ENCODE results near the gene FAM170B.

Gene FAM170B

GRCh38 chr10:49117376-49118070 is 16.3 kb downstream of the FAM170B start:
- H3K9me3 ChIP-seq (ENCODE audit: control insufficient read depth, insufficient read depth, low read depth, low read length) = no peaks in the 10 kb centered on the region
- H3K9ac ChIP-seq (ENCODE audit: low read length) = no peak overlapping the region
- H3K27ac ChIP-seq (ENCODE audit: low read depth, low read length) = no peak overlapping the region
- H3K4me3 ChIP-seq (ENCODE audit: low read depth, low read length) = no peak overlapping the region
- H3K36me3 ChIP-seq (ENCODE audit: control insufficient read depth, insufficient read depth, low read length) = no peaks in the 10 kb centered on the region
- H3K4me1 ChIP-seq (ENCODE audit: control insufficient read depth, insufficient read depth, low read length) = peaks cover 3% of the 10 kb centered on the region
- peaks cover 34% of the 10 kb centered on the region for H3K27me3 ChIP-seq (ENCODE audit: control insufficient read depth, insufficient read depth, low read length)

- Histone ChIP-seq H3K9me3 (ENCODE audit: control insufficient read depth, insufficient read depth, low read depth, low read length) (no peaks in the 10 kb centered on the region), H3K9ac (ENCODE audit: low read length) (no peak overlapping the region), H3K4me3 (ENCODE audit: low read depth, low read length) (no peak overlapping the region), H3K27me3 (ENCODE audit: control insufficient read depth, insufficient read depth, low read length) (peaks cover 36% of the 10 kb centered on the region), H3K4me1 (ENCODE audit: control insufficient read depth, insufficient read depth, low read length) (peaks cover 3% of the 10 kb centered on the region), H3K27ac (ENCODE audit: low read depth, low read length) (no peak overlapping the region), H3K36me3 (ENCODE audit: control insufficient read depth, insufficient read depth, low read length) (no peaks in the 10 kb centered on the region)
Measured at GRCh38 chr10:49116509-49117375, 17.1 kb downstream of the FAM170B start.

GRCh38 chr10:49115796-49116508 is 17.9 kb downstream of the FAM170B start:
- H3K9ac ChIP-seq (ENCODE audit: low read length) = no peak overlapping the region
- H3K36me3 ChIP-seq (ENCODE audit: control insufficient read depth, insufficient read depth, low read length) = no peaks in the 10 kb centered on the region
- peak overlapping the region; percentile 46 for H3K4me3 ChIP-seq (ENCODE audit: low read depth, low read length)
- no peaks in the 10 kb centered on the region for H3K9me3 ChIP-seq (ENCODE audit: control insufficient read depth, insufficient read depth, low read depth, low read length)
- peaks cover 3% of the 10 kb centered on the region for H3K4me1 ChIP-seq (ENCODE audit: control insufficient read depth, insufficient read depth, low read length)
- no peak overlapping the region for H3K27ac ChIP-seq (ENCODE audit: low read depth, low read length)
- peaks cover 36% of the 10 kb centered on the region for H3K27me3 ChIP-seq (ENCODE audit: control insufficient read depth, insufficient read depth, low read length)

- peak within 1 kb of the TSS; percentile 41 for H3K9ac ChIP-seq (ENCODE audit: low read length)
- H3K4me3 ChIP-seq (ENCODE audit: low read depth, low read length) = peak within 1 kb of the TSS; percentile 67
- no peak within 1 kb of the TSS for H3K27ac ChIP-seq (ENCODE audit: low read depth, low read length)
- peaks cover 3% of the 10 kb centered on the region for H3K4me1 ChIP-seq (ENCODE audit: control insufficient read depth, insufficient read depth, low read length)
- H3K36me3 ChIP-seq (ENCODE audit: control insufficient read depth, insufficient read depth, low read length) = no peaks in the 10 kb centered on the region
- no peaks in the 10 kb centered on the region for H3K9me3 ChIP-seq (ENCODE audit: control insufficient read depth, insufficient read depth, low read depth, low read length)
- H3K27me3 ChIP-seq (ENCODE audit: control insufficient read depth, insufficient read depth, low read length) = peaks cover 36% of the 10 kb centered on the region
Measured at GRCh38 chr10:49115015-49115795, 18.6 kb downstream of the FAM170B start, which contains the start of gene VSTM4. VSTM4 (minus strand) TSS chr10:49115522; CDS start chr10:49115485, 37 bp downstream.

- H3K4me3 ChIP-seq (ENCODE audit: low read depth, low read length) = peak overlapping the region; percentile 67
- H3K36me3 ChIP-seq (ENCODE audit: control insufficient read depth, insufficient read depth, low read length) = no peaks in the 10 kb centered on the region
- H3K9me3 ChIP-seq (ENCODE audit: control insufficient read depth, insufficient read depth, low read depth, low read length) = no peaks in the 10 kb centered on the region
- no peaks in the 10 kb centered on the region; the same call in 1 of the 2 replicates for H3K4me1 ChIP-seq (ENCODE audit: control insufficient read depth, insufficient read depth, low read length)
- peak overlapping the region; percentile 41 for H3K9ac ChIP-seq (ENCODE audit: low read length)
- H3K27me3 ChIP-seq (ENCODE audit: control insufficient read depth, insufficient read depth, low read length) = peaks cover 36% of the 10 kb centered on the region
- H3K27ac ChIP-seq (ENCODE audit: low read depth, low read length) = no peak overlapping the region
Measured at GRCh38 chr10:49114718-49115014, 19.2 kb downstream of the FAM170B start.

- no peaks in the 10 kb centered on the region for H3K4me1 ChIP-seq (ENCODE audit: control insufficient read depth, insufficient read depth, low read length)
- no peak overlapping the region for H3K9ac ChIP-seq (ENCODE audit: low read length)
- no peaks in the 10 kb centered on the region for H3K9me3 ChIP-seq (ENCODE audit: control insufficient read depth, insufficient read depth, low read depth, low read length)
- H3K4me3 ChIP-seq (ENCODE audit: low read depth, low read length) = no peak overlapping the region
- H3K27ac ChIP-seq (ENCODE audit: low read depth, low read length) = no peak overlapping the region
- H3K27me3 ChIP-seq (ENCODE audit: control insufficient read depth, insufficient read depth, low read length) = peaks cover 36% of the 10 kb centered on the region
- no peaks in the 10 kb centered on the region for H3K36me3 ChIP-seq (ENCODE audit: control insufficient read depth, insufficient read depth, low read length)
Measured at GRCh38 chr10:49113741-49114141, 20.1 kb downstream of the FAM170B start.

- H3K9ac ChIP-seq (ENCODE audit: low read length) = no peak overlapping the region
- no peaks in the 10 kb centered on the region for H3K9me3 ChIP-seq (ENCODE audit: control insufficient read depth, insufficient read depth, low read depth, low read length)
- H3K36me3 ChIP-seq (ENCODE audit: control insufficient read depth, insufficient read depth, low read length) = no peaks in the 10 kb centered on the region
- H3K27ac ChIP-seq (ENCODE audit: low read depth, low read length) = no peak overlapping the region
- H3K4me1 ChIP-seq (ENCODE audit: control insufficient read depth, insufficient read depth, low read length) = no peaks in the 10 kb centered on the region
- H3K4me3 ChIP-seq (ENCODE audit: low read depth, low read length) = no peak overlapping the region
- H3K27me3 ChIP-seq (ENCODE audit: control insufficient read depth, insufficient read depth, low read length) = peaks cover 36% of the 10 kb centered on the region
Measured at GRCh38 chr10:49112851-49113250, 21.0 kb downstream of the FAM170B start.

GRCh38 chr10:49112098-49112497 is 21.7 kb downstream of the FAM170B start:
- H3K36me3 ChIP-seq (ENCODE audit: control insufficient read depth, insufficient read depth, low read length) = no peaks in the 10 kb centered on the region
- H3K27ac ChIP-seq (ENCODE audit: low read depth, low read length) = no peak overlapping the region
- no peak overlapping the region for H3K4me3 ChIP-seq (ENCODE audit: low read depth, low read length)
- no peaks in the 10 kb centered on the region for H3K9me3 ChIP-seq (ENCODE audit: control insufficient read depth, insufficient read depth, low read depth, low read length)
- peaks cover 34% of the 10 kb centered on the region for H3K27me3 ChIP-seq (ENCODE audit: control insufficient read depth, insufficient read depth, low read length)
- H3K9ac ChIP-seq (ENCODE audit: low read length) = no peak overlapping the region
- no peaks in the 10 kb centered on the region for H3K4me1 ChIP-seq (ENCODE audit: control insufficient read depth, insufficient read depth, low read length)

- Histone ChIP-seq H3K36me3 (ENCODE audit: control insufficient read depth, insufficient read depth, low read length) (no peaks in the 10 kb centered on the region), H3K4me1 (ENCODE audit: control insufficient read depth, insufficient read depth, low read length) (no peaks in the 10 kb centered on the region), H3K9ac (ENCODE audit: low read length) (no peak overlapping the region), H3K27ac (ENCODE audit: low read depth, low read length) (no peak overlapping the region), H3K4me3 (ENCODE audit: low read depth, low read length) (no peak overlapping the region), H3K9me3 (ENCODE audit: control insufficient read depth, insufficient read depth, low read depth, low read length) (no peaks in the 10 kb centered on the region), H3K27me3 (ENCODE audit: control insufficient read depth, insufficient read depth, low read length) (peaks cover 26% of the 10 kb centered on the region)
Measured at GRCh38 chr10:49111320-49111698, 22.5 kb downstream of the FAM170B start.

- Histone ChIP-seq H3K27ac (ENCODE audit: low read depth, low read length) (no peak overlapping the region), H3K36me3 (ENCODE audit: control insufficient read depth, insufficient read depth, low read length) (no peaks in the 10 kb centered on the region), H3K9ac (ENCODE audit: low read length) (no peak overlapping the region), H3K4me3 (ENCODE audit: low read depth, low read length) (no peak overlapping the region), H3K27me3 (ENCODE audit: control insufficient read depth, insufficient read depth, low read length) (peaks cover 25% of the 10 kb centered on the region), H3K9me3 (ENCODE audit: control insufficient read depth, insufficient read depth, low read depth, low read length) (no peaks in the 10 kb centered on the region), H3K4me1 (ENCODE audit: control insufficient read depth, insufficient read depth, low read length) (no peaks in the 10 kb centered on the region)
Measured at GRCh38 chr10:49110684-49111319, 23.0 kb downstream of the FAM170B start.

Measured in HUES6 (cell line).